Ureter (tissue), 1 donor: ENCODE results near the gene KCNIP2. TPM values are rescaled to one million over a fixed set of nuclear protein-coding genes. Genes with fewer than 3 reads are reported as not detected.

Source experiments
- DNase-seq: peaks from one replicate; pipeline ENCODE4 v3.0.0-alpha.2; 2020; ENCODE audit warnings: low spot score
- total RNA-seq: library from RNA; stranded (reverse); gene quantifications from one replicate; pipeline ENCODE4 v1.2.4, GENCODE V29; 2023
- donor health status: DM: yes; HTN: yes; CAD: no.

Gene KCNIP2
- total RNA-seq, 1 donor from 2014 or later: 5.7 TPM

- no peak for DNase-seq
Observed at GRCh38 chr10:101851411-101852116, 8.0 kb upstream of the KCNIP2 start.

- DNase-seq: no peak
Observed at GRCh38 chr10:101850749-101851148, 7.1 kb upstream of the KCNIP2 start.

GRCh38 chr10:101848894-101849351, 5.3 kb upstream of the KCNIP2 start:
- DNase-seq: no peak

- DNase-seq: no peak
Observed at GRCh38 chr10:101848408-101848807, 4.8 kb upstream of the KCNIP2 start.

- no peak for DNase-seq
Observed at GRCh38 chr10:101845893-101846292, 2.3 kb upstream of the KCNIP2 start.

- no peak for DNase-seq
Observed at GRCh38 chr10:101841826-101842225, 1.8 kb downstream of the KCNIP2 start.

- peak; percentile 79 for DNase-seq
Observed at GRCh38 chr10:101840741-101841453, 2.7 kb downstream of the KCNIP2 start.

GRCh38 chr10:101840102-101840684, 3.4 kb downstream of the KCNIP2 start:
- no peak for DNase-seq

- DNase-seq: no peak
Observed at GRCh38 chr10:101839416-101840063, 4.1 kb downstream of the KCNIP2 start.

- no peak for DNase-seq
Observed at GRCh38 chr10:101839002-101839401, 4.6 kb downstream of the KCNIP2 start.

GRCh38 chr10:101838416-101838970, 5.1 kb downstream of the KCNIP2 start:
- no peak for DNase-seq

- DNase-seq: no peak
Observed at GRCh38 chr10:101837748-101838147, 5.9 kb downstream of the KCNIP2 start.

- no peak for DNase-seq
Observed at GRCh38 chr10:101835362-101835761, 8.2 kb downstream of the KCNIP2 start.

- no peak for DNase-seq
Observed at GRCh38 chr10:101834341-101834740, 9.3 kb downstream of the KCNIP2 start.

GRCh38 chr10:101833466-101833865, 10.1 kb downstream of the KCNIP2 start:
- DNase-seq: no peak

- DNase-seq: no peak
Observed at GRCh38 chr10:101832325-101832771, 11.3 kb downstream of the KCNIP2 start.

GRCh38 chr10:101831169-101831811, 12.3 kb downstream of the KCNIP2 start:
- no peak for DNase-seq

- DNase-seq: peak; percentile 92
Observed at GRCh38 chr10:101830322-101831168, 13.1 kb downstream of the KCNIP2 start.

- peak; percentile 60 for DNase-seq
Observed at GRCh38 chr10:101829561-101830315, 13.9 kb downstream of the KCNIP2 start.
